Stimulated activated CD4-positive, alpha-beta T cell treated with anti-CD3 and anti-CD28 coated beads, TNF-alpha, amount 100 ng/mL, for 24 hours (primary cell): ENCODE measurements around the gene CDH23.

Source experiments
- DNase-seq, 3 experiments: peaks; one replicate each; pipeline ENCODE4 v3.0.0-alpha.2; 2020; ENCODE audit warnings: low read depth in 3 of 3

Gene CDH23

GRCh38 chr10:71743866-71744265 lies 347.1 kb downstream of the CDH23 start:
- DNase-seq: no peak

DNA sequence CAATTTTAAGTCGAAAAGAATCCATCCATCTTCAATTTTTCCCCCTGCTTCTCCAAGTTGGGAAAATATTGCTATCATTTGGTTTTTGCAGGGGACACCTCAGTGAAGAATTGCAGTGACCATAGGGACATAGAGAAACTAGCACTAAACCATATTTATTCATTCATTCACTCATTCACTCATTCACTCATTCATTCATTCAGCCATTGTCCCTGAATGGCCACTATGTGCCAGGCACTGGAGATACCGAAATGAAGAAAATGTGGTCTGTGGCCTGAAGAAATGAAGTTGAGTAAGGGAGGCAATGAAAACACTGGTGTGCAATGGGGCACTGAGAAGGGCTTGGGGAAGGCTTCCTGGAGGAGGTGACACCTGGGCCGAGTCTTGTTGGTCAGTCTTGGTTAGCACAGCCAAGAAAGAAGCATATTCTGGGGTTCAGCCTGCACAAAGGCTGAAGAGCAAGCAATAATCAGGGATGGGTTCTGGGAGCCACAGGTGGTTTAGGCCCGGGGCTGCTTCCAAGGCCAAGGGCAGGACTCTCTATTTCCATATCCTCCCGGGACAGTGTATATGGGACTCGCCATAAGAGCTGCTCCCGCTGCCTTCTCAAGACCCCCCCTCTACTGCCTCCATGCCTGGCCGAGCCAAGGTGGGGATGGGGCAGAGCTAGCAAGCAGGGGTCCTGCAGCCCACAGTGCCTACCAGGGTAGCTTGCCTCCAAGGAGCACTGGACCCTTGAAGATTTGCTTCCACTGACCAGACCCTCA lies 348.4 kb downstream of the CDH23 start:
- no peak for DNase-seq

DNA sequence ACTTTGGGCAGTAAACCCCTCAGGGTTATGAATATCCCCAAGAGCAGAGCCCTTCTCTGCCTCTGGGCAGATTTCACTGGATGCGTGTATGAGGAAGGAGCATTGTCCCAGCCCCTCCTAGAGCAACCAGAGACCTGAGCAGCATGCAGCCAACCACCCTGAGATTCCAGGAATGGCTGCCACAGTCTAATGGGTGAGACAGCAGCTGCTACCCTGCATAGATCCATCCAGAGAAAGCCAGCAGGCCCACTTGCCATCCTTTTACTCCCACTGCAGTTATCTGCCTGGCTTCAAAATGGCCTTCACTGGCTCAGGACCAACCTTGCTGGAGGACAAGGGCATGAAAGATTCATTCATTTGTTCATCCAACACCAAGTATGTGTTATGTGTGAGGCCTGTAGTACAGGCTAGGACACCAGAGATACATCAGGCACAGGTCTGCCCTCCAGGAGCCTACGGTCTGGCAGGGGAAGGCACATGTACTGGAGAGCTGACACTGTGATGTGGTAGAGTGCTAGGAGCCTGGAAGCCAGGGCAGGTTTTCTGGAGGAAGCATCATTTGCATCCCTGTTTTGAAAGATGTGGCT lies 349.0 kb downstream of the CDH23 start:
- DNase-seq: no peak

- peak in 1 of 3 experiments; percentile 38 for DNase-seq
These were observed 349.8 kb downstream of the CDH23 start for GRCh38 chr10:71746344-71747037.

- DNase-seq: no peak
These were observed 350.4 kb downstream of the CDH23 start for GRCh38 chr10:71747039-71747531.

DNA sequence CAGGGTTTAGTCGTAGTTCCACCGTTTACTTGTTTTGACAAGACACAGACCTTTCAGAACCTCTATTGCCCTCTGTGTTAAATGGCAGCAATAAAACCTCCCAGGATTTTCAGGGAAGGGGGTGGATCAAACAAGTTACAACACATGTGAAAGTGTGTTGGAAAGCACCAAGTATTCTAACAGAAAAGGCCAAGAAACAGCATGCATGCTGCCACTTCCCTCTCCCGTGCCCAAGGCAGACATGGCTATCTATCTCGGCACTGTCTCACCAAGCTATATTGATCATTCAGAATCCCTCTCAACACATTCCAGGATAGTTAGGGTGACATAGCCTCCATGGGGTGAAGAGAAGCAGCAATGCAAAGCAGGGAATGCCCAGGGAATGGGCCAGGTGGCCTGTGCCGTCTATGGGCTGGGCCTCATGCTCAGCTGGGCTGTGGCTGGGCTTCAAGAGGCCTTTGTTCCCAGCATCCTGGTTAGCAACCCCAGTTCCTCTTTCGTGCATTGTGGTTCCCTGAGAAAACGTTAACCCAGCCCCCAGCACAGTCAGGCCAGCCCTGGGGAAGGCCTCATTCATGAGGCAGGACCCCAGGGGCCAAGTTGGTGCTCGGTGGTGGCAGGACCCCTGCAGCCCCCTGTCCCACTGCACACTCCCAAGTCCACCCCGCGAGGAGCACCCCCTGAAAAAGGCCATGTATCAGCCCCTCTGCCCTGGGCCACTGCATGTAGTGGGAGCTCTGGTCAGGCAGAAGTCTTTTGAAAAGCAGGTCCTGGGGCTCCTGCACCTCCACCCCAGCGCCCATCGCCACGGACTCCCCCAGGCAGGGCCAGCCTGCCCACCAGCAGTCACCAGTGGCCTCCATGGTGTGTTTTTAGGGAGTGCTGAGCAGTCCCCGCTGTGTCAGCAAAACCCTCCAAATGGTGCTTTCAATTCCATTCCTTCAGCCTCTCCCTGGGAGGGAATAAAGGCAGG lies 351.1 kb downstream of the CDH23 start:
- no peak for DNase-seq

DNA sequence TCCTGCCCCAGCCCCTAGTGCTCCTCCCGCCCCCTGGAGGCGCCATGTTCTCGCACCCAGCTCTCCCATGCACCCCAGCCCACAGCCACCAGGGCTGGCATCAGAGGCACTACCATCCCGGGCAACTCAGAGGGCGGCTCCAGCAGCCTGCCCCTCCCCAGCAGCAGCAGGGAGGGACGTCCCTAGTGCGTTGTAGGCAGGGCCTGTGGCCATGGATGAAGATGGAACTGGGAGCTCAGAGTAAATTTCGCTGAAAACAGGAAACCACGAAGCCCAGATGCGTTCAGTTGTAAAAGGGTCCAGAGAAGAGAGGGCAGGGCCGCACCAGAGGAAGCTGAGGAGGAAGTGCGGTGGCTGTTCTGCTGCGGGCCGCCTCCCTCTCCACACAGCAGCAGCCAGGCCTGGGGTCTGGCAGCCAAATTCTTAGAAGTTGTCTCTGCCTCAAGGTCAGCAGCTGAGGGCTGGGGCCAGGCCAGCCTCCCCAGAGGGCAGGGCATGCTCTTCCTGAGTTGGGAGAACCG lies 352.0 kb downstream of the CDH23 start:
- peak; percentile 28 to 73 (median 38) for DNase-seq

- DNase-seq: no peak
These were observed 352.7 kb downstream of the CDH23 start for GRCh38 chr10:71749396-71749795.

DNA sequence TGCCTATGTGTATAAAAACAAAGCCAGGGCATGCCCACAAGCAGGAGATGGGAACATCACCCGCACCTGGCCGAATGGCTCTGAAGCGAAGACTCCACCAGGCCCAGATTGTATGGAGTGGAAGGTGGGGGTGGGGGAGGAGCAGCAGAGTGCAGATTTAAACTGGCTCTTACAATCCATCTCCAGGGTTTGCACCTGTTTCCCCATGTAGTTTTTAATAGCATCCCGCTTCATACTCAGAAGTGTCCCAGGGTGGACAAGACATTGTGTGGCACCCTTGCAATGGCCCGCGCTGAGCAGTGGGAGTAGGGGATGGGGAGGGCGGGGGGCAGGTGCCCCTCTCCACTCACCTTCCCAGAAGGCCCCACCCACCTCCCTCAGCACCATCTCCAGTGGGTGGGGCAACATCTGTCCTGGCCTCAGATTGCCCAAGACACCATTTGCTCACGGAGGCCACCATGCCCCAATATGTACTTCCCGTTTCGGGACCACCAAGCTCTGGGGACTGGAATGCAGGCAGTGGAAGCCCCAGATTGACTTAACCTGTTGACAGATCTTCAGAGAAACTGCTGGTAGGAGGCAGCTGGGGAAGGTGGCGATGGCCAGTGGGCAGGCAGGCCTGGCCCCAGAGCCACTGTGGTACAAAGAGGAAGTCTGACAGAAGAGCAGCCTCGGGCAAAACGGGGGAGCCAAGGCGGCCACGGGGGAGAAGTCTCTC lies 353.6 kb downstream of the CDH23 start:
- no peak for DNase-seq

- DNase-seq: no peak
These were observed 354.3 kb downstream of the CDH23 start for GRCh38 chr10:71750986-71751385.

DNA sequence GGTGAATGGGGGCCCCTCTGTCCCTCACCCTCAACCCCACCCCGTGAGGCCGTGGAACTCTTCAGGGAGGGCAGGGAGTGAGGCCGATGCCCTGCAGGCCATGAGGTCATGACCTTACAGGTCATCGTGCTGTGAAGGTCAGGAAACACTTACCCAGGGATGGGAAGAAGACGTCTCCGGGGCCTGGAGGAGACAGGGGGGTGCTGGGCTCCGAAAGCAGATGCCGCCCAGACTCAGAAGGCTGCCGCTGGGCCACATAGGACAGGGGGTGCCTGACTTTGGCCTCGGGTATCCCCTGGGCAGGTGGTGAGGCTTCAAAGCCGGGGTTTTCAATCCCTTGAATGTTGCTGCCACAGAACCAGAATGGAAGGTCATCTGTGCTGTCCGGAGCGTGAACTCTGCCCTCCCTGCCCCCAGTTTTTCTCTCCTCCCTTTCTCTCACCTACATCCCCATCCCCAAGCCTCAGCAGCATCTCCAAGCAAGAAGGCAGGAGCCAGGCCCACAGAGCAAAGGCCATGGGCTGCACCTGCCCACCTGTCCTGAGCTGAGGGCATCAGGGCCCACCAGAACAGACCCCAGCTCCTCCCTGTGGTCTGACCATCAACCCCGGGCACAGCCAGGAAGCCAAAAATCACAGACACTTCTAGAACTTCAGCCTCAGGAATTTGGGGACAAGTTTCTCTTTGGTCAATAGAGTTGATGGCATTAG lies 354.9 kb downstream of the CDH23 start:
- no peak for DNase-seq

DNA sequence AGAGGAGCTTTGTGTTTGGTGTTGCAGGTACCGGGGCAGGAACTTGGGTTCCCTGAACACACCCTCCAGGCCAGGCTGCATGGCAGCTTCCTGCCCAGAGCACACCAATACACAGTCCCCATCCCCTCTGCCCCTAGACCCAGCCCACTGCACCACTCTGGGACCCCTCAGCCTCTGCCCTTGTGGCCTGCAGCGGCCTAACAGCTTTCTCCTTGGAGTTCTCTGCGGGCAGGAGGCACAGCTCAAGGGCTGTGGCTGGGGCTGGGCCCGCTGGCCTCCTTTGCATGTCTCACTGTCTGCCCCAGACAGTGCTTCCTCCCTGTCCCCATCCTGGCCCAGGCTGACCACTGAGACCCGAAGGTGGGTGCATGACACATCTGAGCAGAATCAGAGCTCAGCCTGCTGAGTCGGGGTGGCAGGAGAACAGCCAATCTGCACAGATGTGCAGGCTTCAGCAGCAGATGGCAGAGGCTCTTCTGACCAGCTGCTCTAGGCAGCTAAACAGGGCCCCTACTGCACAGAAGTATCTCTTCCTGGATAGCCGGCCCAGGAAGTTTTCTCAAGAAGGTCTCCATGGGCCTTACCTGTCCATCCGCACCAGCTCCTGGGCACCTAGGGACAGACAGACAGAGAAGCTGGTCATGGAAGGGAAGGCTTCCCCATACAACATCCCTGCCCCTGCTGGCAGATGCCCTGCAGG lies 355.8 kb downstream of the CDH23 start:
- no peak for DNase-seq

DNA sequence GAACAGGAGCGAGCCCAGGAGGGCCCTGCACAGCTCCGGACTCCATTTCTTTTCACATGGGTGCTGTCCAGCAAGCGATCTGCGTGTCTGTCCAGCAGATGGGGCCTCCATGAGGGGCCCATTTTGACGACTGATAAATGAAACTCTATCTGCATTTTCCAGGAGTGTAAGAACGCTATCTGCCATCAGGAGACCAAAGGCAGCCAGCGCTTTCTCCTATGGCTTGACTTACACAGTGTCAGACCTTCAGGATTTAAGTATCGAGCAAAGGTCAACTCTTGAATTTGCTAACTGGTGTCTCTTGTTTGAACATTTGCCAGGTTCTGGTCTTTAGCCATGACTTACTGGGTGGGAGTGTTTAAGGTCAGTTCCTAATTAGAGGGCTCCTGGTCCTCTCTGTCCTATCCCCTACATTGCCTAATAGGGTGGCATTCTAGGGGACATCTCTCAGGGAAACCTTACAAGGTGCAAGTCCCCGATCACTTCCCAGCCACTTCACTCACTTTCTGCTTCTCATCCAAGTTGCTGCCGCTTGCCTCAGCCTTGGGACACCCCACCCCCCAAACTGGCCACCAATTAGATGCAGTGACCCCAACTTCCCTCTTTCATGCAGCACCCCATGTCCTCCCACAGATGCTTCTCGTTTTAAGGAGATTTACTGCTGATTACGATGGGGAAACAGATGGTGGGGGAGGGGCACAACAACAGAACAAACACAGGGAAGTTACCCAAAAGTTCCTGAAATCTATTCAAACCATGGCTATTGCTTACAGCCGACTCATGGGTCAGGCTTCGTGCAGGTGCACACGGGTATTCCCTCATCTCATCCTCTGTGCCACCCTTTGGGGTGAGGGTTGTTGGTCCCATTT lies 356.6 kb downstream of the CDH23 start:
- no peak for DNase-seq

GRCh38 chr10:71753960-71754505 lies 357.3 kb downstream of the CDH23 start:
- no peak for DNase-seq

DNA sequence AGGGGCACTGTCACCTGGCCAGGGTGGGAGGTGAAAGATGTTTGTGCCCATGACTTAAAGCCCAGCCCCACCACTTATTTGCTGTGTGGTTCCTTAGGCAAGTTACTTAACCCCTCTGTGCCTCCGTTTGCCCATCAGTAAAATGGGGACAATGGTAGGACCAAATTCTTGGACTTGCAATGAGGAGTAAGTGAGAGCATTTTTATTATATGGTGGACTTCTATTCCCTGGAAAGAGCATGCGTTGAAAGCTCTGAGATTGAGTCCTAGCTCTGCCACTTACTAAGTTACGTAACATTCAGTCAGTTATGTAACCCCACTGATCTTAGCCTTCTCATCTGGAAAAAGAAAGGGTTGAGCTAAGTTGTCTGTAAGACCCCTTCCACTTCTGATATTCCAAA lies 357.8 kb downstream of the CDH23 start:
- no peak for DNase-seq

DNA sequence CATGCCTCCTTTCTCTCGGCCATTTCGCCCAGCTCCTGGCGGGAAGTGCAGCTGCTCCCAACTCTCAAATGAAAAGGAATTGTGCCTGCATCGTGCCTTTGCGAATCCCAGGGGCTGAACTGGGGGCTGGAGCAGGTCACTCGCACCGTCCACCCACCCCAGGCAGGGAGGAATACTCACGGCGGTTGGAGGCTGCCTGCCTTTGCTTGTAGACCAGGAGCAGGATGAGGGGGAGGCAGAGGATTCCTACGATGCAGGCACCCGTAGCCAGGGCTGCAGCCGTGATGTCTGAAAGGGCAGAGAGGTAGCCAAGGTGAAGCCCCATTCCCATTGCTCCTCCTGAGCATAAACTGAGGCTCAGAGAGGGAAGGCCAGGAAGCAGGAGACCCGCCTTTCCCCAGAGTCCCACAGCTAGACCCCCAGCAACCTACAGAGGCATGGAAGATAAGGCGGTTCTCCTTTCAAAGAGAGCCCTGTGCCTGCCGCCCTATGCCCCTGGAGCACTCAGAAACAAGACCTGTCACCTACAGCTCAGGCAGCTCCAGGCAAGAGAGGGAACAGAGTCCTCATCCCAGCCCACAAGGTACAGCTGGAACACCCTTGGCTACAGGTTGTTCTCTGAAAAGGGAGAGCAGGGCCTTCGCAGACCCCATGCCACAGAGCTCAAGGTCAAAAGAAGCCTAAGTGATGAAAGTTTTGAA lies 358.6 kb downstream of the CDH23 start:
- no peak for DNase-seq
